Endothelial cell (in vitro differentiated cells): Measurements from ENCODE around the gene HDAC4. TPM values are rescaled to one million over a fixed set of nuclear protein-coding genes. Genes with fewer than 3 reads are reported as not detected.

Source experiments
- DNase-seq: peaks from one replicate; pipeline ENCODE4 v3.0.0; 2021; ENCODE audit warnings: low spot score
- H3K27ac Mint-ChIP-seq: one replicate; pipeline ENCODE4 v1.8.0; 2021; ENCODE audit warnings: mixed read lengths, inconsistent platforms; ENCODE audit not compliant: unreplicated experiment
- H3K27me3 Mint-ChIP-seq: one replicate; pipeline ENCODE4 v1.8.0; 2021; ENCODE audit warnings: mild to moderate bottlenecking, moderate library complexity, mixed read lengths, inconsistent platforms; ENCODE audit not compliant: unreplicated experiment
- H3K36me3 Mint-ChIP-seq: one replicate; pipeline ENCODE4 v1.8.0; 2021; ENCODE audit warnings: mild to moderate bottlenecking, low read depth, mixed read lengths, inconsistent platforms; ENCODE audit not compliant: unreplicated experiment
- H3K4me1 Mint-ChIP-seq: one replicate; pipeline ENCODE4 v1.8.0; 2021; ENCODE audit warnings: mild to moderate bottlenecking, mixed read lengths, inconsistent platforms; ENCODE audit not compliant: unreplicated experiment
- H3K4me3 Mint-ChIP-seq: one replicate; pipeline ENCODE4 v1.8.0; 2021; ENCODE audit warnings: mild to moderate bottlenecking, mixed read lengths, inconsistent platforms; ENCODE audit not compliant: unreplicated experiment
- H3K9me3 Mint-ChIP-seq: one replicate; pipeline ENCODE4 v1.8.0; 2021; ENCODE audit warnings: mixed read lengths, inconsistent platforms; ENCODE audit not compliant: unreplicated experiment
- CTCF ChIP-seq: fragments of 200-600 bp; sonication (generic); IDR thresholded peaks from one replicate; pipeline ENCODE4 v1.5.0; 2021; ENCODE audit warnings: antibody characterized with exemption; ENCODE audit not compliant: unreplicated experiment
- total RNA-seq: library from RNA; stranded (reverse); fragmentation: NEBNext Ultra II Directional; extraction: Animal tissue kit (Norgen Biotek cat#: 25700); gene quantifications from one replicate; pipeline ENCODE4 v1.2.1, GENCODE V29; 2021; ENCODE audit not compliant: unreplicated experiment

HDAC4 gene
- total RNA-seq, 1 donor from 2014 or later, result 26.0 TPM

- DNase-seq, result no peak
- Mint-ChIP-seq H3K27me3 (peaks cover 4% of the 10 kb centered on the region), H3K4me3 (peak overlapping the region; percentile 37), H3K27ac (no peak overlapping the region), H3K4me1 (peaks cover 22% of the 10 kb centered on the region), H3K36me3 (peaks cover 11% of the 10 kb centered on the region), H3K9me3 (no peaks in the 10 kb centered on the region)
- TF ChIP-seq CTCF, result no peak
Observed at GRCh38 chr2:239312081-239312511, 88.7 kb downstream of the HDAC4 start.

- Mint-ChIP-seq H3K27ac (no peak overlapping the region), H3K9me3 (no peaks in the 10 kb centered on the region), H3K27me3 (peaks cover 4% of the 10 kb centered on the region), H3K4me1 (peaks cover 22% of the 10 kb centered on the region), H3K4me3 (peak overlapping the region; percentile 37), H3K36me3 (peaks cover 11% of the 10 kb centered on the region)
- no peak for TF ChIP-seq CTCF
- no peak for DNase-seq
Observed at GRCh38 chr2:239311132-239312040, 89.4 kb downstream of the HDAC4 start.

- no peak for TF ChIP-seq CTCF
- H3K4me1 Mint-ChIP-seq, result peaks cover 22% of the 10 kb centered on the region
- no peak overlapping the region for H3K4me3 Mint-ChIP-seq
- DNase-seq, result no peak
- no peak overlapping the region for H3K27ac Mint-ChIP-seq
- peaks cover 13% of the 10 kb centered on the region for H3K36me3 Mint-ChIP-seq
- no peaks in the 10 kb centered on the region for H3K9me3 Mint-ChIP-seq
- H3K27me3 Mint-ChIP-seq, result peaks cover 4% of the 10 kb centered on the region
Observed at GRCh38 chr2:239310401-239311061, 90.3 kb downstream of the HDAC4 start.

- no peak for TF ChIP-seq CTCF
- H3K36me3 Mint-ChIP-seq, result peaks cover 6% of the 10 kb centered on the region
- H3K9me3 Mint-ChIP-seq, result no peaks in the 10 kb centered on the region
- no peak overlapping the region for H3K27ac Mint-ChIP-seq
- H3K27me3 Mint-ChIP-seq, result peaks cover 4% of the 10 kb centered on the region
- peaks cover 22% of the 10 kb centered on the region for H3K4me1 Mint-ChIP-seq
- H3K4me3 Mint-ChIP-seq, result no peak overlapping the region
- DNase-seq, result no peak
Observed at GRCh38 chr2:239309398-239310245, 91.2 kb downstream of the HDAC4 start.
